ENCODE measurements around the gene PCID2.
A peak's percentile ranks its signal among the peaks of the same experiment; 100 is the strongest.
"Not testable (repeated sequence)": the region's sequence is repeated elsewhere in the genome, so short reads cannot be mapped to it uniquely, and the experiment has no call there.

Gene PCID2

GRCh38 chr13:113208421-113209335 lies at the start of gene PCID2:
PCID2 (minus strand) TSS chr13:113208669; CDS start chr13:113208634, 35 bp downstream.
- Mint-ChIP-seq H3K9me3 (no peaks in the 10 kb centered on the region), H3K27me3 (ENCODE audit: low read depth) (no peaks in the 10 kb centered on the region), H3K4me3 (peak within 1 kb of the TSS; percentile 85 to 94 (median 93)), H3K27ac (peak within 1 kb of the TSS; percentile 88 to 94 (median 94)), H3K4me1 (peaks cover 46% of the 10 kb centered on the region), H3K36me3 (ENCODE audit: low read depth) (peaks cover 20% of the 10 kb centered on the region)
- TF ChIP-seq CTCF (IDR thresholded peaks at IDR 0.05; ENCODE audit: unreplicated experiment in 3 of 3), result no peak

GRCh38 chr13:113257908-113258307 lies 49.4 kb upstream of the PCID2 start:
- not testable (repeated sequence) for H3K4me3 Mint-ChIP-seq

DNA sequence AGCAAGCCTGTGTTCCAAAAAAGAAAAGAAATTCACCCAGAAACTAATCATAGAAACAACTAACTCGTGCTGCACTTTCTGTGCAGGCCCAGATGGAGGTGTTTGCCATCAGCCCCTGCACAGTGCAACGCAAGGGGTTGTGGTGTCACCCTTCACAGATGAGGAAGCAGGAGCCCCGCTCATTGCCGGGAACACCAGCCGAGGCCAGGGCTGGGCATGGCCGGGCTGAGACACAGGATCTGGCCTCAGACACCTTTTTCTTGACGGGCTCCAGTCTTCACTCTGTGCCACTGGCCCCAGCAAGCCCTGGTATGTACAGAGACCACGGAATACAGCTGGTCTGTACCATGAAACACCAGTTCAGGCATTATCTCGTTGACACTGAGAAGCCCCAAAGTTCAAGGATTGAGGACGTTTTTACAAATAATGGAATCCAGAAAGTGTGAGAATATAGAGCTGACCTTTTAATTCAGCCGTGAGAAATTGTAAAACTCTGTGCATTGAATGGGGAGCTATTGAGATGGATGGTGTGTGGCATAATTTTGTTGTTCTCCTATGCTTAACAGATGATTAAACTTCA lies 44.1 kb upstream of the PCID2 start:
- no peaks in the 10 kb centered on the region for H3K27me3 Mint-ChIP-seq (ENCODE audit: low read depth)
- no peaks in the 10 kb centered on the region for H3K4me1 Mint-ChIP-seq
- no peak for TF ChIP-seq CTCF (IDR thresholded peaks at IDR 0.05; ENCODE audit: unreplicated experiment in 3 of 3)

More at GRCh38 chr13:113257908-113258307, 49.4 kb upstream of the PCID2 start:
- H3K9me3 Mint-ChIP-seq, result peaks cover 11% of the 10 kb centered on the region
- H3K36me3 Mint-ChIP-seq (ENCODE audit: low read depth), result peaks cover 65% of the 10 kb centered on the region
- H3K4me1 Mint-ChIP-seq; H3K27me3 Mint-ChIP-seq (ENCODE audit: low read depth); H3K27ac Mint-ChIP-seq: not testable (repeated sequence)

DNA sequence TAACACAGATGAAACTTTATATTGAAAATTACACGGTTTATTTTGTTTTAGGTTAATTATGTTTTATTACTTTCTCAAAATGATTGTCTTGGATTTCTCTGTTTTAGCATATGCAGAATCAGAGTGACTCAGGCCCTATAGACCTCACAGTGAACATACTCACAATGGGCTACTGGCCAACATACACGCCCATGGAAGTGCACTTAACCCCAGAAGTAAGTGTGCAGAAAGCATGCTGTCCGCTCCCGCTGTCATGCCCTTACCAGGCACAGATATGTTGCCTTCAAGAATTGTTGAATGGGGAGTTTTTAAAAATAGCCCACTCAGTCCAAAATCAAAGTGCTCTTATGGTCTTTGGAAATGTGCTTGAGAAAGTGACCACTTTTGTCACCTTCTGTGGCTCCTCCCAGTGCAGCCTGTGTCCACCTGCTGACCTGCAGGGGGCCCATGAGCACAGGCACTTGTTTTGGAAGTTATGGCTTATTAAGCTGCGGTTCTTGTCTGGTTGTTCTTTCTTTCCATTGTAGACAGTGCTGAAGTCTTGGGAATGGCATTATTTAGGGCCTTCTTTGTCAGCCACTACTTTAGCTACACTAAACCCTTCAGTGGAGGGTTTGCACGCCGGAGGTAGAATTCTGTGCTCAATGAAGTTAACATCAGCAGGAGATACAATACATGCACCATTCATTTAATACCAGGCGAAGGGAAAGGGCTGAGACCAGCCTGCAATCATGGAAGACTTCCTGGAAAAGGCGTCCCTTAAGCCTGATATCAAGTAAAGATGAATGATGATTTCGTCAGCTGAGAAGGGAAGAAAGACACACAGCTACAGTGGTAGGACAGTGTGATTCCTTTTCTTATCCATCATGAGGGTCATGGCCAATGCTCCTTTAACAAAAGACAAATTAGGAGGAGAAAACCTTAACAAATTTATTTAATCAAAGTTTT lies 37.7 kb upstream of the PCID2 start:
- peaks cover 85% of the 10 kb centered on the region for H3K36me3 Mint-ChIP-seq (ENCODE audit: low read depth)
- H3K27ac Mint-ChIP-seq, result no peak overlapping the region
- H3K4me3 Mint-ChIP-seq, result no peak overlapping the region
- H3K27me3 Mint-ChIP-seq (ENCODE audit: low read depth), result no peaks in the 10 kb centered on the region
- H3K9me3 Mint-ChIP-seq, result no peaks in the 10 kb centered on the region
- peak in 1 of 3 experiments; percentile 8 for TF ChIP-seq CTCF (IDR thresholded peaks at IDR 0.05; ENCODE audit: unreplicated experiment in 3 of 3)
- no peaks in the 10 kb centered on the region for H3K4me1 Mint-ChIP-seq

More for the DNA sequence above, 44.1 kb upstream of the PCID2 start:
- Mint-ChIP-seq H3K4me3 (no peak overlapping the region), H3K9me3 (no peaks in the 10 kb centered on the region), H3K27ac (no peak overlapping the region), H3K36me3 (ENCODE audit: low read depth) (peaks cover 83% of the 10 kb centered on the region)

DNA sequence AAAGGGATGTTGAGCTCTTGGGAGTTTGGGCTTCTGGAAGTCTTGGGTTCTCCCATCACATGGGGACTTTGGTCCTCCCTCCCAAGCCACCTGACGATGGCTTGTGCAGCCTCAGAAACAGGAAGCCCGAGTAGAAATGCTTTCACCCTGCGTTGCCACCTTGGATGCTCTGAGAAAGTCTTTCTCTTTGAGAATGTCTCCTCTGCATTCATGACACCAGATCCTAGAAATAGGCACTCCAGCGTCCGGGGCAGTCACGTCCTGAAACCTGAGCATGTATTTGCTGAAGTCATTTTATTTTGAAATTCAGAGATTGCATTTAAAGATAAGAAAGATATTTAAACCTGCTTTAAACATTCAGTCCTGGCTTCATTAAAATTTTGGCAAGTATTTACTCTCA lies 35.4 kb upstream of the PCID2 start:
- Mint-ChIP-seq H3K9me3 (no peaks in the 10 kb centered on the region), H3K4me1 (no peaks in the 10 kb centered on the region), H3K4me3 (no peak overlapping the region), H3K27me3 (ENCODE audit: low read depth) (no peaks in the 10 kb centered on the region), H3K27ac (no peak overlapping the region), H3K36me3 (ENCODE audit: low read depth) (peaks cover 83% of the 10 kb centered on the region)
- TF ChIP-seq CTCF (IDR thresholded peaks at IDR 0.05; ENCODE audit: unreplicated experiment in 3 of 3), result no peak

DNA sequence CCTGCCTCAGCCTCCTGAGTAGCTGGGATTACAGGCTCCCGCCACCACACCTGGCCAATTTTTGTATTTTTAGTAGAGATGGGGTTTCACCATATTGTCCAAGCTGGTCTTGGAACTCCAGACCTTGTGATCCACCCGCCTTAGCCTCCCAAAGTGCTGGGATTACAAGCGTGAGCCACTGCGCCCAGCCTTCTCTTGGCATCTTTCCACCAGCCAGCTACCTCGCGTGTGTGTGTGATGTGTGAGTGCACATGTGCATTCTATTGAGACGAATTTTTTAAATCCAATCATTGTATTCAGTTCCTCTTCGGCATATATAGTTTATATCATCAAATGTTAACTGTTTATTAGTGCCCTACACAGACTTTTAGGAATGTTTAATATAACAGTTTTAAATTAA lies 33.2 kb upstream of the PCID2 start:
- not testable (repeated sequence) for H3K4me3 Mint-ChIP-seq; H3K27me3 Mint-ChIP-seq (ENCODE audit: low read depth); H3K4me1 Mint-ChIP-seq; H3K9me3 Mint-ChIP-seq
- peaks cover 70% of the 10 kb centered on the region for H3K36me3 Mint-ChIP-seq (ENCODE audit: low read depth)
- peak overlapping the region in 1 of 3 experiments; percentile 33 for H3K27ac Mint-ChIP-seq

All from nephron (organoid).